Measurements from ENCODE around the gene LCE2D. TPM values are rescaled to one million over a fixed set of nuclear protein-coding genes. Genes with fewer than 3 reads are reported as not detected.

LCE2D gene
- total RNA-seq, 1 experiment from 2014 or later, result not detected

DNA sequence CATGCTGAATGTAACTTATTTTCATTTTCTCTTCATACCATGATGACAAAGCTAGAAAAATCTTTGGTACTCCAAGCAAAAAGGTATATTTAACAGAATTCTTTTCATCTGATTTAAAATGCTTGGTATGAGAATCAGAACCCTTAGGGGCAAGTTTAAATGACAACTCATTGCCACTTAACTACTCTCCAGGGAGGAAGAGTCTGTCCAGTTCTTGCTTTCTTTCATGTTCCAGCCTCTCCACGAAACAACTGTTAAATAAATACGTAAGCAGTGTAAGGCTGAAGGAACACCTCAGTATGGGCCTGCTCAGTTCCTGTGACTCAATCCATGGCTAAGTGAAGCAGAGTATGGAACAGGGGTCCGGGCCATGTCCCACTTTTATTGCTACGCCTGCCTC is 36.6 kb downstream of the LCE2D start:
- BruUV-seq (replicated peaks), result no TSS peak
- no peak for TF ChIP-seq EZH2phosphoT487 (IDR thresholded peaks at IDR 0.05; ENCODE audit: borderline replicate concordance)
- TF ChIP-seq, protein P1, sequence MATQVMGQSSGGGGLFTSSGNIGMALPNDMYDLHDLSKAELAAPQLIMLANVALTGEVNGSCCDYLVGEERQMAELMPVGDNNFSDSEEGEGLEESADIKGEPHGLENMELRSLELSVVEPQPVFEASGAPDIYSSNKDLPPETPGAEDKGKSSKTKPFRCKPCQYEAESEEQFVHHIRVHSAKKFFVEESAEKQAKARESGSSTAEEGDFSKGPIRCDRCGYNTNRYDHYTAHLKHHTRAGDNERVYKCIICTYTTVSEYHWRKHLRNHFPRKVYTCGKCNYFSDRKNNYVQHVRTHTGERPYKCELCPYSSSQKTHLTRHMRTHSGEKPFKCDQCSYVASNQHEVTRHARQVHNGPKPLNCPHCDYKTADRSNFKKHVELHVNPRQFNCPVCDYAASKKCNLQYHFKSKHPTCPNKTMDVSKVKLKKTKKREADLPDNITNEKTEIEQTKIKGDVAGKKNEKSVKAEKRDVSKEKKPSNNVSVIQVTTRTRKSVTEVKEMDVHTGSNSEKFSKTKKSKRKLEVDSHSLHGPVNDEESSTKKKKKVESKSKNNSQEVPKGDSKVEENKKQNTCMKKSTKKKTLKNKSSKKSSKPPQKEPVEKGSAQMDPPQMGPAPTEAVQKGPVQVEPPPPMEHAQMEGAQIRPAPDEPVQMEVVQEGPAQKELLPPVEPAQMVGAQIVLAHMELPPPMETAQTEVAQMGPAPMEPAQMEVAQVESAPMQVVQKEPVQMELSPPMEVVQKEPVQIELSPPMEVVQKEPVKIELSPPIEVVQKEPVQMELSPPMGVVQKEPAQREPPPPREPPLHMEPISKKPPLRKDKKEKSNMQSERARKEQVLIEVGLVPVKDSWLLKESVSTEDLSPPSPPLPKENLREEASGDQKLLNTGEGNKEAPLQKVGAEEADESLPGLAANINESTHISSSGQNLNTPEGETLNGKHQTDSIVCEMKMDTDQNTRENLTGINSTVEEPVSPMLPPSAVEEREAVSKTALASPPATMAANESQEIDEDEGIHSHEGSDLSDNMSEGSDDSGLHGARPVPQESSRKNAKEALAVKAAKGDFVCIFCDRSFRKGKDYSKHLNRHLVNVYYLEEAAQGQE (IDR thresholded peaks at IDR 0.05; ENCODE audit: low read depth), result no peak
- no peak for TF ChIP-seq POLR2A (IDR thresholded peaks at IDR 0.05; ENCODE audit: borderline replicate concordance, extremely low read depth, insufficient read depth, insufficient read length)
- no peak for TF ChIP-seq EZH2 (IDR thresholded peaks at IDR 0.05)
- TF ChIP-seq EGR1 (IDR thresholded peaks at IDR 0.05; ENCODE audit: low read depth), result no peak
- TF ChIP-seq, protein P2, sequence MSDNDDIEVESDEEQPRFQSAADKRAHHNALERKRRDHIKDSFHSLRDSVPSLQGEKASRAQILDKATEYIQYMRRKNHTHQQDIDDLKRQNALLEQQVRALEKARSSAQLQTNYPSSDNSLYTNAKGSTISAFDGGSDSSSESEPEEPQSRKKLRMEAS (IDR thresholded peaks at IDR 0.05), result no peak
- no peak for TF ChIP-seq CBX3 (IDR thresholded peaks at IDR 0.05; ENCODE audit: low read depth)
- no peak for TF ChIP-seq YY1 (IDR thresholded peaks at IDR 0.05; ENCODE audit: extremely low read depth, insufficient replicate concordance, low read depth, low read length)
- no peak for TF ChIP-seq SRF (IDR thresholded peaks at IDR 0.05; ENCODE audit: low read depth)
- TF ChIP-seq ELF1 (IDR thresholded peaks at IDR 0.05; ENCODE audit: borderline replicate concordance, low read depth), result no peak
- no peak for TF ChIP-seq JUND (IDR thresholded peaks at IDR 0.05)
- TF ChIP-seq, protein P3, sequence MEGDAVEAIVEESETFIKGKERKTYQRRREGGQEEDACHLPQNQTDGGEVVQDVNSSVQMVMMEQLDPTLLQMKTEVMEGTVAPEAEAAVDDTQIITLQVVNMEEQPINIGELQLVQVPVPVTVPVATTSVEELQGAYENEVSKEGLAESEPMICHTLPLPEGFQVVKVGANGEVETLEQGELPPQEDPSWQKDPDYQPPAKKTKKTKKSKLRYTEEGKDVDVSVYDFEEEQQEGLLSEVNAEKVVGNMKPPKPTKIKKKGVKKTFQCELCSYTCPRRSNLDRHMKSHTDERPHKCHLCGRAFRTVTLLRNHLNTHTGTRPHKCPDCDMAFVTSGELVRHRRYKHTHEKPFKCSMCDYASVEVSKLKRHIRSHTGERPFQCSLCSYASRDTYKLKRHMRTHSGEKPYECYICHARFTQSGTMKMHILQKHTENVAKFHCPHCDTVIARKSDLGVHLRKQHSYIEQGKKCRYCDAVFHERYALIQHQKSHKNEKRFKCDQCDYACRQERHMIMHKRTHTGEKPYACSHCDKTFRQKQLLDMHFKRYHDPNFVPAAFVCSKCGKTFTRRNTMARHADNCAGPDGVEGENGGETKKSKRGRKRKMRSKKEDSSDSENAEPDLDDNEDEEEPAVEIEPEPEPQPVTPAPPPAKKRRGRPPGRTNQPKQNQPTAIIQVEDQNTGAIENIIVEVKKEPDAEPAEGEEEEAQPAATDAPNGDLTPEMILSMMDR (IDR thresholded peaks at IDR 0.05 in 2 of 3, conservative IDR thresholded peaks at IDR 0.05 in 1 of 3; ENCODE audit: borderline replicate concordance in 1 of 3, insufficient read depth in 1 of 3, low read depth in 2 of 3, low read length in 2 of 3), result no peak
- no peak for TF ChIP-seq ZFX (IDR thresholded peaks at IDR 0.05)
- TF ChIP-seq CEBPB (IDR thresholded peaks at IDR 0.05; ENCODE audit: low read depth), result no peak
- Histone ChIP-seq H3K9me3 (ENCODE audit: control insufficient read depth in 1 of 2, insufficient read depth in 1 of 2, low read depth in 1 of 2, low read length in 2 of 2) (no peaks in the 10 kb centered on the region), H3K9me2 (ENCODE audit: insufficient read depth) (no peaks in the 10 kb centered on the region), H3K36me3 (ENCODE audit: control insufficient read depth in 1 of 2, insufficient read depth in 2 of 2, low read length in 2 of 2) (no peaks in the 10 kb centered on the region), H3K9ac (ENCODE audit: low read length) (no peak overlapping the region), H3K27me3 (ENCODE audit: insufficient read depth, low read length) (peaks cover 43% of the 10 kb centered on the region), H3K4me2 (ENCODE audit: low read length) (no peak overlapping the region), H3K79me2 (ENCODE audit: insufficient read depth, low read length) (no peaks in the 10 kb centered on the region), H3K4me3 (replicated peaks in 1 of 2; ENCODE audit: low read depth in 1 of 2, low read length in 2 of 2) (no peak overlapping the region), H3K27ac (ENCODE audit: low read depth, low read length) (no peak overlapping the region), H4K20me1 (ENCODE audit: insufficient read depth) (no peaks in the 10 kb centered on the region), H2AFZ (ENCODE audit: low read depth, low read length, poor library complexity, severe bottlenecking) (no peak overlapping the region), H3K4me1 (ENCODE audit: control insufficient read depth in 1 of 2, insufficient read depth in 2 of 2, low read length in 2 of 2) (no peaks in the 10 kb centered on the region)
- POLR2A ChIA-PET, result no interaction called here
- DNase-seq (ENCODE audit: low read depth, low spot score) (no peak), ATAC-seq (no peak)
- intact Hi-C loops (cut with micrococcal nuclease), result no loop called here
- CTCF ChIA-PET, result no interaction called here
- RAD21 ChIA-PET (ENCODE audit: low non-redundant PET in 1 of 2, low total read pairs in 2 of 2, uncharacterized antibody in 2 of 2, unreplicated experiment in 2 of 2), result no interaction called here

All from HCT116 (cell line).